ENCODE results near the gene FGB. TPM values are rescaled to one million over a fixed set of nuclear protein-coding genes. Genes with fewer than 3 reads are reported as not detected.
A peak's percentile ranks its signal among the peaks of the same experiment; 100 is the strongest.

The FGB gene
- total and polyA plus RNA-seq, 2 of the 13 experiments (the other 11 are each of a cell fraction or from before 2014, with no cell fraction given) = 226 to 784 TPM

- TF ChIP-seq ZNF687 (CRISPR knock-in tag; IDR thresholded peaks at IDR 0.05) (no peak), PAXIP1 (CRISPR knock-in tag; conservative IDR thresholded peaks at IDR 0.05) (peak; percentile 93), AGO2 (optimal IDR thresholded peaks at IDR 0.05; ENCODE audit: low read depth, low read length) (no peak), RAD51 (IDR thresholded peaks at IDR 0.05; ENCODE audit: borderline replicate concordance) (no peak), ZNF772 (CRISPR knock-in tag; IDR thresholded peaks at IDR 0.05) (no peak), PBX2 (CRISPR knock-in tag; IDR thresholded peaks at IDR 0.05) (peak; percentile 59; the same call in 1 of the 2 replicates), ZKSCAN5 (CRISPR knock-in tag; IDR thresholded peaks at IDR 0.05) (no peak)
- TF ChIP-seq, protein P1, sequence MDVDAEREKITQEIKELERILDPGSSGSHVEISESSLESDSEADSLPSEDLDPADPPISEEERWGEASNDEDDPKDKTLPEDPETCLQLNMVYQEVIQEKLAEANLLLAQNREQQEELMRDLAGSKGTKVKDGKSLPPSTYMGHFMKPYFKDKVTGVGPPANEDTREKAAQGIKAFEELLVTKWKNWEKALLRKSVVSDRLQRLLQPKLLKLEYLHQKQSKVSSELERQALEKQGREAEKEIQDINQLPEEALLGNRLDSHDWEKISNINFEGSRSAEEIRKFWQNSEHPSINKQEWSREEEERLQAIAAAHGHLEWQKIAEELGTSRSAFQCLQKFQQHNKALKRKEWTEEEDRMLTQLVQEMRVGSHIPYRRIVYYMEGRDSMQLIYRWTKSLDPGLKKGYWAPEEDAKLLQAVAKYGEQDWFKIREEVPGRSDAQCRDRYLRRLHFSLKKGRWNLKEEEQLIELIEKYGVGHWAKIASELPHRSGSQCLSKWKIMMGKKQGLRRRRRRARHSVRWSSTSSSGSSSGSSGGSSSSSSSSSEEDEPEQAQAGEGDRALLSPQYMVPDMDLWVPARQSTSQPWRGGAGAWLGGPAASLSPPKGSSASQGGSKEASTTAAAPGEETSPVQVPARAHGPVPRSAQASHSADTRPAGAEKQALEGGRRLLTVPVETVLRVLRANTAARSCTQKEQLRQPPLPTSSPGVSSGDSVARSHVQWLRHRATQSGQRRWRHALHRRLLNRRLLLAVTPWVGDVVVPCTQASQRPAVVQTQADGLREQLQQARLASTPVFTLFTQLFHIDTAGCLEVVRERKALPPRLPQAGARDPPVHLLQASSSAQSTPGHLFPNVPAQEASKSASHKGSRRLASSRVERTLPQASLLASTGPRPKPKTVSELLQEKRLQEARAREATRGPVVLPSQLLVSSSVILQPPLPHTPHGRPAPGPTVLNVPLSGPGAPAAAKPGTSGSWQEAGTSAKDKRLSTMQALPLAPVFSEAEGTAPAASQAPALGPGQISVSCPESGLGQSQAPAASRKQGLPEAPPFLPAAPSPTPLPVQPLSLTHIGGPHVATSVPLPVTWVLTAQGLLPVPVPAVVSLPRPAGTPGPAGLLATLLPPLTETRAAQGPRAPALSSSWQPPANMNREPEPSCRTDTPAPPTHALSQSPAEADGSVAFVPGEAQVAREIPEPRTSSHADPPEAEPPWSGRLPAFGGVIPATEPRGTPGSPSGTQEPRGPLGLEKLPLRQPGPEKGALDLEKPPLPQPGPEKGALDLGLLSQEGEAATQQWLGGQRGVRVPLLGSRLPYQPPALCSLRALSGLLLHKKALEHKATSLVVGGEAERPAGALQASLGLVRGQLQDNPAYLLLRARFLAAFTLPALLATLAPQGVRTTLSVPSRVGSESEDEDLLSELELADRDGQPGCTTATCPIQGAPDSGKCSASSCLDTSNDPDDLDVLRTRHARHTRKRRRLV (CRISPR knock-in tag; IDR thresholded peaks at IDR 0.05) = no peak
Measured at GRCh38 chr4:154559494-154560418, 3.1 kb upstream of the FGB start (continued).
